Stimulated activated CD4-positive, alpha-beta T cell treated with anti-CD3 and anti-CD28 coated beads, TNF-alpha, amount 100 ng/mL, for 24 hours (primary cell): ENCODE results near the gene PSMA8.
"Not testable (repeated sequence)": the region's sequence is repeated elsewhere in the genome, so short reads cannot be mapped to it uniquely, and the experiment has no call there.

Experiments used
- DNase-seq, 3 experiments: peaks; one replicate each; pipeline ENCODE4 v3.0.0-alpha.2; 2020; ENCODE audit warnings: low read depth in 3 of 3

PSMA8 gene

DNA sequence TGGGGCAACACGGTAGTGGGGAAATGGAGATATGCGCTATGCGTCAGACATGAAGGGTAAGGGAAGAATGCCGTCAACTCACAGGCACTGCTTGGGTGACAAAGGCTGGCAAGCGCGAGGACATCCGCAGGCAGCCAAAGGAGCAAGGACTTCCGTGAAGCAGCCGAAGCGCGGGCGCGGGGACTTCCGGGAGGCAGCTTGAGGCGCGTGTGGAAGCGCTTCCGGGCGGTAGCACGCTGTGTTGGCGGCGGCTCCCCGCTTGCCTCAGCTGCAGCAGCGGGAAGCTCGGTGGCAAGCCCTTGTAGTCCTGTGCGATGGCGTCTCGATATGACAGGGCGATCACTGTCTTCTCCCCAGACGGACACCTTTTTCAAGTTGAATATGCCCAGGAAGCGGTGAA, at the start of gene PSMA8:
Gene PSMA8, plus strand, starts transcription at position 218 of the 400 bp plus-strand sequence. Its CDS starts 97 bp downstream, at position 315.
- peak; percentile 8 to 38 (median 21) for DNase-seq

DNA sequence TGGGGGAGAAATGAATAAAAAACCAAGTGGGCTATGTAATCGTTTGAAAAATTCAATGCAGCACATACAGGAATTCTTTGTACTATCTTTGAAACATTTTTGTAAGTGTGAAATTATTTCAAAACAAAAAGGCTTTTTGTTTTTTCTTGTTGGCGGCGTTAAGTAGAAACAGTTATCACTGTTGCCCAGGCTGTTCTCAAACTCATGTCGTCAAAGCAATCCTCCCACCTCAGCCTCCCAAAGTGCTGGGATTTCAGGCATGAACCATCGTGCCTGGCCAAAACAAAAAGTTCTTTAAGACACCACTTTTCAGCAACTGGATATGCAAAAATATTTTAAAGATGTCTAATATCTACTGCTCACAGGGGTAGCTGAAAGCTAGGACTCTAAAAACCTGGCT, 48.6 kb upstream of the PSMA8 start:
- no peak for DNase-seq

DNA sequence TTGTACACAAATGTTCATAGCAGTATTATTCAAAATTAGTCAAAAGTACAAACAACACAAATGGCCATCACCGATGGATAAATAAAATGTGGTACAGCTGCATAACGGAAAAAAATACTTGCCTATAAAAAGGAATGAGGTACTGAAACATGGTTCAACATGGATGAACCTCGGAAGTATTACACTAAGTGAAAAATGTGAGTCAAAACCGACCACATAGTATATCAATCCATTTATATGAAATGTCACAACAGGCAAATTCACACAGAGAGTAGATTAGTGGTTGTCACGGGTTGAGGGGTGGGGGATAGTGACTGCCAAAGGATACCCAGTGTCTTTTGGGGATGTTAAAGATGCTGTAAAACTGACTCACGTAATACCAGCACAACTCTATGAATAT, 46.7 kb upstream of the PSMA8 start:
- DNase-seq: no peak

DNA sequence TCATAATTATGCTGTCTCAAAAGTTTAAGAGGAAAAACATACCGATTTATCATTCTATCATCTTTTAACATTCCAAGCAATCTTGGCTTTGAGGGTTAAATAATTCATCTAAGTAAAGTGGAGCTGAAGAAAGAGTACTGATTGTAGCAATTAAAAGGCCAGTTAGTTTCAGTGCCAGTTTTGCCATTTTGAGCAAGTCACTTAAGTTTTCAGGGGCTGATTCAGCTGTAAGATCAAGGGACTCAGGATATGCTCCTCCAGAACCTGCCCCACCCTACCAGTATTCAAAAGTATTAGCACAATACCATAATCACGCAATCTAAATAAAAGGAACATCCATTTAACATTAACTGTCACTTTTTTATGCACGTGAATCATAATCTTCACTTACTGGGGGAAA, 45.2 kb upstream of the PSMA8 start:
- DNase-seq: no peak

DNA sequence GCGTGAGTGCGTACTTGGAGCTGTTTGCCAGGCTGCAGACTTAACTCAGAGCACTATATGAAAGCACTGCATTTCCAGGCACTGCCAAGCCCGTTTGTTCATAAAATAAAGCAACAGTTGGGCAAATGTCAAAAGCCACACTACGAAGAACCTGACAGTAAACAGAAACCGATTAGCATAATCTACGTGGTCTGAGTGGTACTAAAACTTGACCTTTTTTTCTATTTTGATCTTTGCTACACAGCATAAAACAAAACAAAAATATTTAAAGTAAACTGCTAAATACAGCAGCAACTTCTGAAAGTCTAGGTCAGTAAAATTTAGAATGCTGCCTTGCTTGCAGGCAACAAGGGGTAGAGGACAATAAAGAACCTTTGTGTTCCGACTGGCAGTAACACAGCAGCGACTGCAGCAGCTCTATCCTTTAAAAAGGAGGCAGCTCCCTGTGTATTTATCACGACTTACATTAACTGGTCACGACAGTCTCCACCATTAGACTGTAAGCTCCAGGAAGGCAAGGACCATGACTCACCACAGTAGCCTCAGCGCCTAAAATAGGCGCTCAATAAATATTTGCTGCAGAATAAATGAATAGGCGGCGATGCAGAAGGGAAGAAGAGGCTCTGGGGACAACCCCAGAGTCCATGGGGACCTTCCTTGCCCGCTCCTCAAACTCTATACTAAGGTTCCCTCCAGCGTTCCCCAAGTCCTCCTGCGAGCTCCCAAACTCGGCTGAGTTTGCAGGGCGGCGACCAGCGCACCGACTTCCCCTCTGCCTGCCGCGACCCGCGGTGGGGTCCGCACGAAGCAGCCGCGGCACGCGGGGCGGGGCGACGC, 44.2 kb upstream of the PSMA8 start:
- DNase-seq: no peak

DNA sequence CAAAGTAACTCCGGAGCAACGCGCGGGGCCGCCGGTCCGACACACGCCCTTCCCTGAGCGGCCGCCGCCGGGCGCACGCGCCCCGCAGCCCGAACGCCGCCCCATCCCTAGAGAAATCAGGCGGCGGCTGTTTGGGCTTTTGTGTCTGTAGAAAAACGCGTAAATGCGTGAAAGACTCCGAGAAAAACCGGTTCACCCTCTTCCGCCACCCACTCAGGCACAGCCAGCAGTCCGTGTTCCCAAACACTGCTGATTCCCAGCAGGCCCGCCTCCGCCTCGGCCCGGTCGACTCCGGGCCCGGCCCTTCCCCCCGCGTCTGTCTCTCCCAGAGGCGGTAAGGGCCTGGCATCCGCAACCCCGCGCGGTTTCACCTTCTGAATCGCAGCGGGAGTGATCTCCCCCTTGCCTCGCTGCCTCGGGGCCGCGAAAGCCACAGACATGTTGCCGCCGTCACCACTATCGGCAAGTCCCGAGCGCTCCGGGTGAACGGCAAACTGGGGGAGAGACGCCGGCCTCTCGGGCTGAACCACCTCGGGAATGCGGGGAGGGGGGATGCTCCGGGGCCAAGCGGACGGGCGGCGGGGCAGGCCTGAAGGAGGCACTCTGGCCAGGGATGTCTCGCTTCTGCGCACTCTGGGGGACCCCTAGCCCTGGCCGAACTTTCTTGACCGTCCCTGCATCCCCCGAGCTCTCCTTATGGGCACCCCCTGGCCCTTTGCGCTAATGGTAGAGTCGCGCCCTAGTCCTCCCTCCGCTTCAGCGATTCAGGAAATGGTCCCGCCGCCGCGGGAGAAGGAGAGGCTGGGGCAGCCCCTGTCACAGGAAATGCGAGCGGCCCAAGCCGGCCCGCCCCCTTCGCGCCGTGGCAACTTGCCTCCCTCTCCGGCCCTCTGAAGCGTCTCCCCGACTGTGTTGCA, 43.3 kb upstream of the PSMA8 start, which contains the start of gene SS18:
Gene SS18, minus strand, starts transcription at position 484 of the 917 bp plus-strand sequence. Its CDS starts 44 bp downstream, at position 440.
- DNase-seq: peak; percentile 79 to 89 (median 81)

DNA sequence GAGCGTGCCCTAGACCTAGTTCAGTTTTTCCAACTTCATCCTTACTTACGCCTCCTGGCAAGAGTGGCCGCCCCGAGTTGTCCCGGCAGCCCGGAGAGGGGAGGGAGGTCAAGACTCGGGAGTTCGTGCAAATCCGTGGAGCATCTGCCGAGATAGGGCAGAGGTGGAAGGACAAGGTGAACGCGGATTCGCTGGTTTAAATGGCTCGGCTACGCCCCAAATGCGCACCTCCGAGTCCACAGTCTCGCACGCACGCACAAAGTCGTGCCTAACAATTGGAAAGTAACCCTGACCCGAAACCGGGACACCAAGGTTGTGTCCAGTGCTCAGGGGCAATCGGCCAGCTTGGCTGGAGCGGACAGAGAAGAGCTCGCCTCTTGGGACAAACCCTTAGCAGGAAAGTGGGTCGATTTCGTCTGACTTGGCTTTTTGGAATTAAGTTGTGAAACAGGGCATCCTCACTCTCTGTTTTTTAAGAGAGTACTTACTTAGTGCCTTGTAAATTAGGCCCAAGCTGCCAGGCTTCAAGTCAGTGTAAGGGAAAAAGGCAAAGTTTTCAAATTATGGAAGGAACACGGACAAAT, 42.5 kb upstream of the PSMA8 start:
- DNase-seq: no peak

DNA sequence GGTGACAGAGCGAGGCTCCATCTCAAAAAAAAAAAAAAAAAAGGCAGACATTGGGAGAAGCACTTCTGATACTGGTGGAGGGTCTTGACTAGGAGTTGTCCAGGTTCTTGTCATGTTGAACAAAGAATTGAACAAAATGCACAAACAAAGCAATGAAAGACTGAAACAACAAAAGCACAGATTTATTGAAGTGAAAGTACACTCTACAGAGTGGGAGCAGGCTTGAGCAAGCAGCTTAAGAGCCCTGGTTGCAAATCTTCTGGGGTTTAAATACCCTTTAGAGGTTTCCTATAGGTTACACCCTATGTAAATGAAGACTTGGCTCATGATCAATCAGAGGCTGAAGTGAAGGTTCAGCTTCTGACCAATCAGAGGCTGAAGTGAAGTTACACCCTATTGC, 36.8 kb upstream of the PSMA8 start:
- DNase-seq: no peak

DNA sequence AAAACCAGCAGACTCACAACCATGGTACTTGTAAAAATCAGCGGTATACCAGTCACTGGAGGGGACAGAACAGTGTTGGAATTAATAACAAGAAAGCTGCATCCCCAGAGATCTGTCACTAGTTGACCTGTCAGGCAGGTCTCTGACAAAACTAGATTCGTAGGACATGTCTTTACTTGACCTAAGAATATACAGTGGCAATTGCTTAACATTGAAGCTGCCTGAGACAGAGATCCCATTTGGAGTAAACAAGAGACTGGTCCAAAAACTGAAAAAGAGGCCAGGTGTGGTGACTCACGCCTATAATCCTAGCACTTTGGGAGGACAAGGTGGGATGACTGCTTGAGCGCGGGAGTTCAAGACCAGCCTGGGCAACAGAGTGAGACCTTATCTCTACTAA, 36.1 kb upstream of the PSMA8 start:
- no peak for DNase-seq

DNA sequence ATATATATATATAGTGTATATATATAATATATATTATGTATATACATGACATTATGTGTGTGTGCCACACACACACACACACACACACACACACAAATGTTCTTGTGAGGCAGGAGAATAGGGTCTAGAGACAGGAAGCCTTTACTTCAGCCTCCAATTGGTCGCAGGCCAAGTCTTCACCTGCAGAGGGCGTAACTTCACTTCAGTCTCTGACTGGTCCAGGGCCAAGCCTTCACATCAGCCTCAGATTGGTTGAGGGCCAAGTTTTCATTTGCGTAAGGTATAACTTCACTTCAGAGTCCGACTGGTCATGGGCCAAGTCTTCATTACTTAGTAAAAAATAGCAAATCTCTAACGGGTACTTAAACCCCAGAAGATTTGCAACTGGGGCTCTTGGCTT, 30.1 kb upstream of the PSMA8 start:
- DNase-seq: peak in 1 of 3 experiments; percentile 37

DNA sequence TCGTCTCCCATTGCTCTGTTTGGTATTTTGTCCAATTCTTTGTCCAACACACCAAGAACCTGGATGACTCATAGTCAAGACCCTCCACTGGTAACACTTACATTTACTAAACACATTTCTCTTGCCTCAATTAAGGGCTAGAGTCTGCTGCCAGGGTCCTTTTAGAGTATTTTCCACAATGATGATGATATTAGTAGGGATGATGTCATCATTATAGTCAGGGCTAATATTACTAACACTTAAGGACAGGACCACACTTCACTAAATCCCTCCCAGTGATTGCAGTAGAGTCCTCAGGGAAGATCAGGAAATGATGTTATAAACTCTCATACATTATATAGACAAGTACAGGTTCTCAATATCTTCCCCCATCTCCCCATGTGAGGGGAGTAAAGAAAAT, 29.6 kb upstream of the PSMA8 start:
- DNase-seq: no peak

DNA sequence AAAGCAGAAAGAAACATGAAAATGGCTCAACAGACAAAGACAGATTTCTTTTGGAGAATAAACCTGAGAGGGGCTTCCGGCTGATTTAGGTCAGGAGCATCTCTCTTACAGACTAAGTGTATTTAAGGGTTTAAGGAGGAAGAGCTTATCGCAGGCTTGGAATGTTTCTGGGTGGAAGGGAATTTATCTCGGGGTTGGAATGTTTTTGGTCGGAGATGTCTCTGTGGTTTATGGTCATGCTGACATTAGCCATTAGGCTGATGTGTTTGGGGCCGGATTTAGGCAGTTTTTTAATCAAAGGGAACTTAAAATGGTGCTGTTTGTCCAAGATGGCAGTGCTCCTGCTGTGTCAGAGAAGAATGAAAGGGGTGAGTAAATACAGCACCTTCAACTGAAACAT, 14.4 kb upstream of the PSMA8 start:
- no peak for DNase-seq

DNA sequence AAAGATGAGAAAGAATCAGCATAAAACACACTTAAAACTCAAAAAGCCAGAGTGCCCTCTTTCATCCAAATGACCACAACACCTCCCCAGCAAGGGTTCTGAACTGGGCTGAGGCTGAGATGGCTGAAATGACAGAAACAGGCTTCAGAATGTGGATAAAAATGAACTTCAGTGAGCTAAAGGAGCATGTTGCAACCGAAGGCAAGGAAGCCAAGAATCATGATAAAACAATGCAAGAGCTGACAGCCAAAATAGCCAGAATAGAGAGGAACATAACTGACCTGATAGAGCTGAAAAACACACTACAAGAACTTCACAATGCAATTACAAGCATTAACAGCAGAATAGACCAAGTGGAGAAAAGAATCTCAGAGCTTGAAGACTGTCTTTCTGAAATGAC, 12.2 kb upstream of the PSMA8 start:
- DNase-seq: no peak

DNA sequence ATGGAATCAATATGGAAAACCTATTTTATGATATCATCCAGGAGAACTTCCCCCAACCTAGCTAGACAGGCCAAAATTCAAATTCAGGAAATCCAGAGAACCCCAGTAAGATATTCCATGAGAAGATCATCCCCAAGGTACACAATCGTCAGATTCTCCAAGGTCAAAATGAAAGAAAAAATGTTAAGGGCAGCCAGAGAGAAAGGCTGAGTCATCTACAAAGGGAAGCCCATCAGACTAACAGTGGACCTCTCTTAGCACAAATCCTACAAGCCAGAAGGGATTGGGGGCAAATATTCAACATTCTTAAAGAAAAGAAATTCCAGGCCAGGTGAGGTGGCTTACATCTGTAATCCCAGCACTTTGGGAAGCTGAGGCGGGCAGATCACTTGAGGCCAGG, 11.7 kb upstream of the PSMA8 start:
- DNase-seq: not testable (repeated sequence)

DNA sequence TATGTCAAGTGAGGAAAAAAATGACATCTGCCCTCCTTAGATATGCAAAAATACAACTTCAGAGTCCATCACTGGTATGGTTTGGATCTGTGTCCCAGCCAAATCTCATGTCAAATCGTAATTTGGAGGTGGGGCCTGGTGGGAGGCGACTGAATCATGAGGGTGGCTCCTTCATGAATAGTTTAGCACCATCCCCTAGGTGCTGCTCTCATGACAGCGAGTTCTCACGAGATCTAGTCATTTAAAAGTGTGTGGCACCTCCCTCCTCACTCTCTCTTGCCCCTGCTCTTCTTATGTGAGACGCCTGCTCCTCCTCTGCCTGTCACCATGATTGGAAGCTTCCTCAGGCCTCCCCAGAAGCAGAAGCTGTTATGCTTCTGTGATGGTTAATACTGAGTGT, 5.9 kb upstream of the PSMA8 start:
- DNase-seq: no peak

DNA sequence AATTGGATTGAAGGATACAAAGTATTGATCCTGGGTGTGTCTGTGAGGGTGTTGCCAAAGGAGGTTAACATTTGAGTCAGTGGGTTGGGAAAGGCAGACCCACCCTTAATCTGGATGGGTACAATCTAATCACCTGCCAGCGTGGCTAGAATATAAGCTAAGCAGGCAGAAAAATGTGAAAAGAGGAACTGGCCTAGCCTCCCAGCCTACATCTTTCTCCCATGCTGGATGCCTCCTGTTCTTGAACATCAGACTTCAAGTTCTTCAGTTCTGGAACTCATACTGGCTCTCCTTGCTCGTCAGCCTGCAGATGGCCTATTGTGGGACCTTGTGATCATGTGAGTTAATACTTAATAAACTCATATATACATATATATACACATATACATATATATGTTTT, 5.5 kb upstream of the PSMA8 start:
- DNase-seq: not testable (repeated sequence)

DNA sequence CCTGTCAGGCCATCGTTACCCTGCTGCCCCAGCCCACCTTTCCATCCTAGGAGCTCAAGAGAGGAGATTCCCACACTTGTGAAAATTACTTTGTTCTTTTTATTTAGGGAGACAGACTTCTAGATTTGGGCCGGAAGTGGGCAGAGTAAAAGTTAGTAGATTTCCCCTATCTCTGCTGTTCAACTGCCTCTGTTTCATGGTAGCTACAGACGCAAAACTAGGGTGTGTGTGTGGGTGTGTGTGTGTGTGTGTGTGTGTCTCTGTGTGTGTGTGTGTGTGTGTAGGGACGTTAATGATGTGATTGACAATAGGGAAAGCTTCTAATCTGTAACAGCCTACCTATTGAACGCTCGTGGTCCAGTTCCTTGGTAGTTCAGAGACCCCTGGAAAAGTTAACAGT, 438 bp downstream of the PSMA8 start:
- no peak for DNase-seq

DNA sequence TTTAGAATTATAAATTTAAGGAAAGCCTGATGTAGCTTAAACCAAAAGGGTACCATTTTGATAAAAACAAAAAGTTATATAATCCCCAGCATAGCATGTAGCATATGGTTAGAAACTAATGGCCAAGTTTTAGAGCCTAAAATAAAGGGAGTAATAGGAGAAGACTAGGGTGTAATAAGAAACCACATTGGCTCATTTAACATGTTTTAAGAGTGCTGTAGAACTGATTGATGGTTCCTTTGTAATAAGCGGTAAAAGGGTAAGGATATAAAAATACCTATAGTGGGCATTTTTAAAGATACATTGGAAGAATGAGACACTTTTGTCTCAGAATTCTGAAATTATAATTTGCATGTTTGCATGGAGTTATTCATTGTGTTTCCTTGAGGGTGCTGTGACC, 1.9 kb downstream of the PSMA8 start:
- DNase-seq: no peak

DNA sequence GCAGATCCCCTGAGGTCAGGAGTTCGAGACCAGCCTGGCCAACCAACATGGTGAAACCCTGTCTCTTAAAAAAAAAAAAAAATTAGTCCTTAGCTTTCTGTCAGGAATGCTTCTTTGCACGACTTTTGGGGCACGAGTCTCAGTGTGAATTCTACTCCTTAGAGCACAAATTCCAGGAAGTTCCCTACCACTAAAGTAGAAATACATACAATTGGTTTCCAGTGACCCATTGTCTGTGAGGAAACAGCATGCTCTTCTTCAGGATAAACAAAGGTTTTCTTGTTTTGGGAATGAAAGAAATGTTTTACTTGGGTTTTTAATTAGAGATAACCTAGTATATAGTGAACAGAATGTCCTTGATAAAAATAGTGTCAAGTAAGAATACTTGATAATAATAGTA, 23.7 kb downstream of the PSMA8 start:
- no peak for DNase-seq

DNA sequence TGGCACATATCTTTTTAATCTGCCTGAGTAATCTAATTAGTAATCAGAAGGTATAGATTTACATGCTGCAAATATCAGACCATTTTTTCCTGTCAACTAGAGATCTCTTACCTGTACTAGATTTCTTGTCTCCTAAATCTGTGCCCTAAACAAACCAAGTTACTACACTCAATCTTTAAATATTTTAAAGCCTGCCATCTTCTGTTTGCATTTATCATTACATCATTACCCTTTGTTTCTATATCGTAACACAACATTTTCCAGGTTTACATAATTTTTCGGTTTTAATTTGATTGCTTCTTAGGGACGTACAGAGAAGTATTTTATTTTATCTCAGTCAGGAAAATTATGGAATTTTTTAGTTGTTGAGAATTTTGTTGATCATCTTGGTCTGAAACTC, 25.7 kb downstream of the PSMA8 start:
- no peak for DNase-seq

DNA sequence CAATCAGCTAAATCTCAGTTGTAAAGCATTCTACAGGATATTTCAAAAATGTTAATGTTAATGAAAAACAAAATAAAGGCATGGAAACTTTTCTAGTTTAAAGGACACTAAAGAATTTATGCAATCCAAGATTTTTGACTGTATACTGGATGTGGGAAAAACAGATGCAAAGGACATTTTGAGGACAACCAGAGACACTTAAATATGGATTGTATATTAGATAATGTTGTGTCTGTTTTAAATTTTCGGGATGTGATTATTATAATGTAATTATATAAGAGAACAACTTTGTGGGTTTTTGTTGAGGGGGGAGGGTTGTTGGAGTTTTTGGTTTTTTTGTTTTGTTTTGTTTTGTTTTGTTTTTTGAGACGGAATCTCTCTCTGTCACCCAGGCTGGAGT, 30.9 kb downstream of the PSMA8 start:
- DNase-seq: no peak

DNA sequence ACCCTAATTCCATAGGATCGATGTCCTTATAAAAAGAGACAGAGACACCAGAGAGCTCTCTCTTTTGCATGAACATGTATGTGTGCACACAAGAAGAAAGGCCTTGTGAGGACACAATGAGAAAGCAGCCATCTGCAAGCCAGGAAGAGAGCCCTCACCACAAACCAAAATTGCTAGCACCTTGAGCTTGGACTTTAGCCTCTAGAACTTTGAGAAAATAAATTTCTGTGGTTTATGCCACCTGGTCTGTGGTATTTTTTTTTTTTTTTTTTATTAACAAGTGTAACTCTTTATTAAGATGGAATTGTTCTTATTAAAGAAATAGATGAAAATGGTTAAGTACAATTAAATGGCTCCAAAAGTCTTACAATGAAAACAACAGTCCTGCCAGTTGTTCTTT, 33.9 kb downstream of the PSMA8 start:
- not testable (repeated sequence) for DNase-seq
